H9 (cell line): Measurements from ENCODE around the gene PROK1. TPM values are rescaled to one million over a fixed set of nuclear protein-coding genes. Genes with fewer than 3 reads are reported as not detected.
A peak's percentile ranks its signal among the peaks of the same experiment; 100 is the strongest.

Source experiments
- DNase-seq: peaks from one replicate; pipeline ENCODE4 v3.0.0-alpha.2; 2017
- H2AFZ ChIP-seq: one replicate; pipeline ENCODE4 v1.6.1; 2013; ENCODE audit warnings: mild to moderate bottlenecking, low read length, control low read depth, moderate library complexity
- H2AK5ac ChIP-seq: 2 replicates; pipeline ENCODE4 v1.6.1; 2013; ENCODE audit warnings: low read length, control low read depth, mixed read lengths; ENCODE audit not compliant: insufficient read length
- H2BK120ac ChIP-seq: one replicate; pipeline ENCODE4 v1.6.1; 2013; ENCODE audit warnings: low read depth, mild to moderate bottlenecking, low read length, control low read depth, inconsistent platforms; ENCODE audit not compliant: poor library complexity, severe bottlenecking
- H2BK12ac ChIP-seq: 2 replicates; pipeline ENCODE4 v1.6.1; 2013; ENCODE audit warnings: low read length, control low read depth, mixed read lengths, low read depth; ENCODE audit not compliant: insufficient read length
- H2BK15ac ChIP-seq: 2 replicates; pipeline ENCODE4 v1.6.1; 2013; ENCODE audit warnings: low read depth, low read length, control low read depth
- H2BK20ac ChIP-seq: one replicate; pipeline ENCODE4 v1.6.1; 2013; ENCODE audit warnings: low read depth, mild to moderate bottlenecking, low read length, control low read depth, inconsistent platforms; ENCODE audit not compliant: poor library complexity, severe bottlenecking
- H2BK5ac ChIP-seq: 2 replicates; pipeline ENCODE4 v1.6.1; 2013; ENCODE audit warnings: low read length, control low read depth, mixed read lengths; ENCODE audit not compliant: insufficient read length
- H3K14ac ChIP-seq: 2 replicates; pipeline ENCODE4 v1.6.1; 2013; ENCODE audit warnings: low read length, control low read depth; ENCODE audit not compliant: insufficient read depth
- H3K18ac ChIP-seq: 2 replicates; pipeline ENCODE4 v1.6.1; 2013; ENCODE audit warnings: low read depth, mild to moderate bottlenecking, mixed read lengths, low read length, control low read depth; ENCODE audit not compliant: insufficient read length
- H3K23ac ChIP-seq: 2 replicates; pipeline ENCODE4 v1.6.1; 2013; ENCODE audit warnings: low read length, control low read depth, mixed read lengths, low read depth; ENCODE audit not compliant: insufficient read length
- H3K23me2 ChIP-seq: 2 replicates; pipeline ENCODE4 v1.6.1; 2013; ENCODE audit warnings: low read depth, mild to moderate bottlenecking, mixed read lengths, low read length, control low read depth; ENCODE audit not compliant: insufficient read length, poor library complexity, severe bottlenecking
- H3K27ac ChIP-seq: 2 replicates; pipeline ENCODE4 v1.5.1; 2013; ENCODE audit warnings: low read length, control low read depth, mixed read lengths, low read depth; ENCODE audit not compliant: insufficient read length
- H3K27me3 ChIP-seq: 2 replicates; pipeline ENCODE4 v1.6.1; 2013; ENCODE audit warnings: low read length, control low read depth, inconsistent platforms; ENCODE audit not compliant: insufficient read depth
- H3K4ac ChIP-seq: 2 replicates; pipeline ENCODE4 v1.6.1; 2013; ENCODE audit warnings: low read depth, mild to moderate bottlenecking, control low read depth, inconsistent platforms, low read length, moderate library complexity
- H3K4me1 ChIP-seq: 2 replicates; pipeline ENCODE4 v1.6.1; 2013; ENCODE audit warnings: low read length, control low read depth, inconsistent platforms; ENCODE audit not compliant: insufficient read depth
- H3K4me2 ChIP-seq: 2 replicates; pipeline ENCODE4 v1.6.1; 2013; ENCODE audit warnings: low read length, control low read depth, mixed read lengths; ENCODE audit not compliant: insufficient read length, insufficient read depth
- H3K56ac ChIP-seq: 2 replicates; pipeline ENCODE4 v1.6.1; 2013; ENCODE audit warnings: low read depth, mild to moderate bottlenecking, mixed read lengths, low read length, control low read depth; ENCODE audit not compliant: insufficient read length
- H3K79me1 ChIP-seq: 2 replicates; pipeline ENCODE4 v1.6.1; 2013; ENCODE audit warnings: low read depth, mild to moderate bottlenecking, moderate library complexity, low read length, control low read depth, inconsistent platforms; ENCODE audit not compliant: insufficient read depth, poor library complexity, severe bottlenecking
- H3K79me2 ChIP-seq: 2 replicates; pipeline ENCODE4 v1.6.1; 2013; ENCODE audit warnings: low read length, control low read depth, inconsistent platforms; ENCODE audit not compliant: insufficient read depth
- H3K9ac ChIP-seq: 2 replicates; pipeline ENCODE4 v1.6.1; 2013; ENCODE audit warnings: low read length, control low read depth, mixed read lengths; ENCODE audit not compliant: insufficient read length; ENCODE audit errors: extremely low read depth
- H3K9me3 ChIP-seq: one replicate; pipeline ENCODE4 v1.6.1; 2013; ENCODE audit warnings: low read depth, low read length, inconsistent platforms; ENCODE audit not compliant: control insufficient read depth
- H3T11ph ChIP-seq: one replicate; pipeline ENCODE4 v1.6.1; 2013; ENCODE audit warnings: mild to moderate bottlenecking, low read length, control low read depth, inconsistent platforms
- H4K20me1 ChIP-seq: one replicate; pipeline ENCODE4 v1.6.1; 2013; ENCODE audit not compliant: control insufficient read depth, insufficient read length, insufficient read depth
- H4K5ac ChIP-seq: 2 replicates; pipeline ENCODE4 v1.6.1; 2013; ENCODE audit warnings: low read depth, mild to moderate bottlenecking, mixed read lengths, low read length, control low read depth; ENCODE audit not compliant: insufficient read length
- H4K8ac ChIP-seq: replicated peaks from 2 replicates; pipeline ENCODE4 v1.6.1; 2013; ENCODE audit warnings: low read length, control low read depth, mixed read lengths, low read depth; ENCODE audit not compliant: insufficient read length
- H4K91ac ChIP-seq: 2 replicates; pipeline ENCODE4 v1.6.1; 2013; ENCODE audit warnings: low read depth, mild to moderate bottlenecking, moderate library complexity, mixed read lengths, low read length, control low read depth; ENCODE audit not compliant: insufficient read length
- H3K27ac Mint-ChIP-seq, 3 experiments: 2 replicates in 2 of 3; 3 replicates in 1 of 3; pipeline ENCODE4 v1.8.0; 2020 to 2021; ENCODE audit warnings: mixed read lengths in 3 of 3, mild to moderate bottlenecking in 1 of 3, moderate library complexity in 1 of 3
- H3K27me3 Mint-ChIP-seq: 2 replicates; pipeline ENCODE4 v1.8.0; 2021; ENCODE audit warnings: low read depth, mild to moderate bottlenecking, moderate library complexity, mixed read lengths
- H3K36me3 Mint-ChIP-seq, 3 experiments: 2 replicates in 2 of 3; 3 replicates in 1 of 3; pipeline ENCODE4 v1.8.0; 2020 to 2021; ENCODE audit warnings: low read depth in 3 of 3, mixed read lengths in 3 of 3; ENCODE audit not compliant: insufficient read depth in 1 of 3
- H3K4me1 Mint-ChIP-seq, 2 experiments: 2 replicates each; pipeline ENCODE4 v1.8.0; 2020; ENCODE audit warnings: mixed read lengths in 2 of 2
- H3K4me3 Mint-ChIP-seq, 2 experiments: 2 replicates in 1 of 2; 3 replicates in 1 of 2; pipeline ENCODE4 v1.8.0; 2020 to 2021; ENCODE audit warnings: mild to moderate bottlenecking in 2 of 2, mixed read lengths in 2 of 2, moderate library complexity in 1 of 2
- H3K9me3 Mint-ChIP-seq, 2 experiments: 2 replicates in 1 of 2; 3 replicates in 1 of 2; pipeline ENCODE4 v1.8.0; 2020; ENCODE audit warnings: mild to moderate bottlenecking in 2 of 2, mixed read lengths in 2 of 2, moderate library complexity in 1 of 2
- CTCF ChIP-seq: fragments of 200-600 bp; sonication (generic); conservative IDR thresholded peaks from 3 replicates; pipeline ENCODE4 v1.8.0; 2021; ENCODE audit warnings: antibody characterized with exemption, mild to moderate bottlenecking
- WGBS: extraction: QIAGEN DNeasy Blood & Tissue Kit; methylation state at CpG from one replicate; pipeline ENCODE4 v1.1.7; 2013; ENCODE audit warnings: missing lambda C conversion rate, low lambda C conversion rate, mixed read lengths; ENCODE audit not compliant: insufficient read length; ENCODE audit errors: extremely low coverage; 5-methylcytosine and 5-hydroxymethylcytosine counted together
- total RNA-seq: library from RNA; stranded (reverse); gene quantifications from 2 replicates; pipeline ENCODE4 v1.2.1, GENCODE V29; 2021

The PROK1 gene
- total RNA-seq, 1 experiment from 2014 or later: not detected

DNA sequence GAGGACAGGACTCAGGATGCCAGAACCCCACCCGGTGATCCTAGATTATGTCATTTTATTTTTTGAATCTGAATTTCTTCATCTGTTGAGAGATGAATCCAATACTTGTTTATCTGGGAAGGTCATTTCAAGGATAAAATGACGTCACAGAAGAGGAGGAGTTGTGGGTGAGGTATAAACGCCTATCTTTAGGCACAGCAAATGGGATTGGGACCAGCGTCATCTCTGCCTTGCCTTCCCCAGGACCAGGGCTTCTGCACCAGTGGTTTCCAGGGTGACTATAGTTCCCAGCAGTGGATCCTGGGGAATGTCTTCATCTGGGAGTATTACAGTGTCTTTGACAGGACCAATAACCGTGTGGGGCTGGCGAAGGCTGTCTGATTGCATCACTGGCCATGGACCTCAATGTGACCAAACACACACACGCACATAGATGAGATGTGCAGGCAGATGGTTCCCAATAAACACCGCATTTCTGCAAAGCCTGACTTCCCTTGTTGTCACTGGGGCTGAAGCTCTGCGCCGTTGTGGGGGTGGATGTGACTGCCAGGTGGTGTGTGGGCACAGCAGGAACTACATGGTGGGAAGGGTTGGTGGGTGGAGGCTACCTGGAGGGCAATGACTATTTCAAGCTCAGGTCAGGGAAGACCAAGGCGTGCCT, 40.0 kb downstream of the PROK1 start:
- no peaks in the 10 kb centered on the region for H3K27me3 ChIP-seq
- WGBS: no CpG with 5 or more reads among the region's 11 CpGs
- H3K27me3 Mint-ChIP-seq: peaks cover 27% of the 10 kb centered on the region
- H3K23ac ChIP-seq: no peak overlapping the region
- H2AK5ac ChIP-seq: no peak overlapping the region
- no peak overlapping the region for H3K4me2 ChIP-seq
- H3K56ac ChIP-seq: no peak overlapping the region
- no peak overlapping the region for H3K18ac ChIP-seq
- H3K14ac ChIP-seq: no peak overlapping the region
- no peak overlapping the region for H2BK12ac ChIP-seq
- H2BK20ac ChIP-seq: no peak overlapping the region
- H3K4ac ChIP-seq: no peak overlapping the region
- H4K8ac ChIP-seq: no peak overlapping the region
- no peaks in the 10 kb centered on the region for H3K9me3 ChIP-seq
- H3K27ac Mint-ChIP-seq: peak overlapping the region in 1 of 3 experiments; percentile 14; a peak in 2 of 7 replicates
- peaks cover 34 to 36% of the 10 kb centered on the region in 2 experiments for H3K4me1 Mint-ChIP-seq
- no peak overlapping the region for H3K27ac ChIP-seq
- no peaks in the 10 kb centered on the region for H3K79me1 ChIP-seq
- H3K9ac ChIP-seq: no peak overlapping the region
- H3K79me2 ChIP-seq: no peaks in the 10 kb centered on the region
- H3T11ph ChIP-seq: no peak overlapping the region
- no peaks in the 10 kb centered on the region for H3K23me2 ChIP-seq
- TF ChIP-seq CTCF: no peak
- H4K91ac ChIP-seq: no peak overlapping the region
- no peak overlapping the region for H2BK15ac ChIP-seq
- no peak for DNase-seq
- no peak overlapping the region for H2BK120ac ChIP-seq
- no peak overlapping the region for H4K5ac ChIP-seq
- peaks cover 2% of the 10 kb centered on the region; the same call in 1 of the 2 replicates for H3K4me1 ChIP-seq
- H2AFZ ChIP-seq: no peak overlapping the region
- H4K20me1 ChIP-seq: no peaks in the 10 kb centered on the region
- no peaks in the 10 kb centered on the region; a peak in 1 of 7 replicates for H3K36me3 Mint-ChIP-seq
- peak overlapping the region in 1 of 2 experiments; percentile 6; a peak in 1 of 5 replicates for H3K4me3 Mint-ChIP-seq
- H3K9me3 Mint-ChIP-seq: no peaks in the 10 kb centered on the region; a peak in 1 of 5 replicates
- no peak overlapping the region for H2BK5ac ChIP-seq
